ENCODE data around the gene HS3ST4. TPM values are rescaled to one million over a fixed set of nuclear protein-coding genes. Genes with fewer than 3 reads are reported as not detected.

Gene HS3ST4
- total RNA-seq, 1 experiment from 2014 or later: not detected

DNA sequence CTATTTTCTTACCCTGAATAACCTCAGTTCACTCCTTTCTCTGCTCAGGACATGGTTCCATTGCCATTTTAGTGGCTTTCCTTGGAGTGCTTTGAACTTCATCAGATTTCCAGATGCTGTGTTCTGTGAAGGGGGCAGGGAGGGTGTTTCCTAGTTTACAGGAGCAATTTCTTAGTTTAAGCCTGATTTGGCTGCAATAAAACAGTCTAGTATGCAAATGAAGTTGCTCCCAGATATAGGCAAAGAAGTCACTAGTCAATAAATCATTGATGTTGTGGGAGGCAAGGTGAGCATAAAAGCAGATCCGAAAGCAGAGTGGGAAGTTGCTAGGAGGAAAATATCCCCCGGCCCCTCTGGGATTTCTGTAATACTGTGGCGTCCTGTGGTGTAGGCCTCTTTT lies 202.3 kb downstream of the HS3ST4 start:
- H3K36me3 Mint-ChIP-seq (ENCODE audit: insufficient read depth, unreplicated experiment): no peaks in the 10 kb centered on the region
- H3K27ac Mint-ChIP-seq (ENCODE audit: low read depth, unreplicated experiment): no peak overlapping the region
- intact Hi-C loops (cut with micrococcal nuclease): no loop called here
- H3K4me3 Mint-ChIP-seq (ENCODE audit: unreplicated experiment): no peak overlapping the region
- ChIA-PET POLR2A (no interaction called here), CTCF (no interaction called here)
- TF ChIP-seq, protein P1, sequence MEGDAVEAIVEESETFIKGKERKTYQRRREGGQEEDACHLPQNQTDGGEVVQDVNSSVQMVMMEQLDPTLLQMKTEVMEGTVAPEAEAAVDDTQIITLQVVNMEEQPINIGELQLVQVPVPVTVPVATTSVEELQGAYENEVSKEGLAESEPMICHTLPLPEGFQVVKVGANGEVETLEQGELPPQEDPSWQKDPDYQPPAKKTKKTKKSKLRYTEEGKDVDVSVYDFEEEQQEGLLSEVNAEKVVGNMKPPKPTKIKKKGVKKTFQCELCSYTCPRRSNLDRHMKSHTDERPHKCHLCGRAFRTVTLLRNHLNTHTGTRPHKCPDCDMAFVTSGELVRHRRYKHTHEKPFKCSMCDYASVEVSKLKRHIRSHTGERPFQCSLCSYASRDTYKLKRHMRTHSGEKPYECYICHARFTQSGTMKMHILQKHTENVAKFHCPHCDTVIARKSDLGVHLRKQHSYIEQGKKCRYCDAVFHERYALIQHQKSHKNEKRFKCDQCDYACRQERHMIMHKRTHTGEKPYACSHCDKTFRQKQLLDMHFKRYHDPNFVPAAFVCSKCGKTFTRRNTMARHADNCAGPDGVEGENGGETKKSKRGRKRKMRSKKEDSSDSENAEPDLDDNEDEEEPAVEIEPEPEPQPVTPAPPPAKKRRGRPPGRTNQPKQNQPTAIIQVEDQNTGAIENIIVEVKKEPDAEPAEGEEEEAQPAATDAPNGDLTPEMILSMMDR (IDR thresholded peaks at IDR 0.05; ENCODE audit: unreplicated experiment): no peak
- H3K27me3 Mint-ChIP-seq (ENCODE audit: insufficient read depth, unreplicated experiment): no peaks in the 10 kb centered on the region
- no TSS peak for BruUV-seq (replicated peaks)
- H3K4me1 Mint-ChIP-seq (ENCODE audit: insufficient read depth, unreplicated experiment): no peaks in the 10 kb centered on the region
- peaks cover 59% of the 10 kb centered on the region for H3K9me3 Mint-ChIP-seq (ENCODE audit: unreplicated experiment)
- no peak for DNase-seq (ENCODE audit: unreplicated experiment)

DNA sequence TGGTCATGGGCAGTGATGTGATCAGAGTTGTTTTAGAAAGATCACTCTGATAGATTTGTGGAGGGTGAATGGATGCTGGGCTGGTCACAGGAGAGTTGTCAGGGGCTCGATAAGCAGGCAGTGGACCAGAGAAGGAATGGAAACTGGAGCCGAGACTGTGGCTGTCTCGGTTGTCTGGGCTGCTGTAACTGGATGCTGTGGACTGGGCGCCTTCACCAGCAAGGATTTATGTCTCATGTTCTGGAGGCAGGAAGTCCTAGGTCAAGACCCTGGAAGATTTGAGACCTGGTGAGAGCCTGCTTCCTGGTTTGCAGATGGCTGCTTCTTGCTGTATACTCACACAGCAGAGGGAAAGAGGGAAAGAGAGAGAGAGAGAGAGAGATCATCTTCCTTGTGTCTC lies 203.6 kb downstream of the HS3ST4 start:
- TF ChIP-seq, protein P1 (IDR thresholded peaks at IDR 0.05; ENCODE audit: unreplicated experiment): no peak
- no peak overlapping the region for H3K4me3 Mint-ChIP-seq (ENCODE audit: unreplicated experiment)
- ChIA-PET POLR2A (no interaction called here), CTCF (no interaction called here)
- DNase-seq (ENCODE audit: unreplicated experiment): no peak
- no peak overlapping the region for H3K27ac Mint-ChIP-seq (ENCODE audit: low read depth, unreplicated experiment)
- intact Hi-C loops (cut with micrococcal nuclease): no loop called here
- no peaks in the 10 kb centered on the region for H3K27me3 Mint-ChIP-seq (ENCODE audit: insufficient read depth, unreplicated experiment)
- peaks cover 54% of the 10 kb centered on the region for H3K9me3 Mint-ChIP-seq (ENCODE audit: unreplicated experiment)
- no peaks in the 10 kb centered on the region for H3K4me1 Mint-ChIP-seq (ENCODE audit: insufficient read depth, unreplicated experiment)
- no TSS peak for BruUV-seq (replicated peaks)
- H3K36me3 Mint-ChIP-seq (ENCODE audit: insufficient read depth, unreplicated experiment): no peaks in the 10 kb centered on the region

DNA sequence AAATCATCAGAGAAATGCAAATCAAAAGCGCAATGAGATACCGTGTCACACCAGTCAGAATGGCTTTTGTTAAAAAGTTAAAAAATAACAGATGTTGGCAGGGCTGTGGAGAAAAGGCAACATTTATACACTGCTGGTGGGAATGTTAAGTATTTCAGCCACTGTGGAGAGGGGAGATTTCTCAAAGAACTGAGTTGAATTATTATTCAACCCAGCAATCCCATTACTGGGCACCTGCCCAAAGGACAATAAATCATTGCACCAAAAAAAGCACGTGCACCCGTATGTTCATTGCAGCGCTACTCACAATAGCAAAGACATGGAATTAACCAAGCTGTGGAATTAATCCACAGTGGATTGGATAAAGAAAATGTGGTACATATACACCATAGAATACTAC lies 204.7 kb downstream of the HS3ST4 start:
- POLR2A ChIA-PET: no interaction called here
- no peaks in the 10 kb centered on the region for H3K4me1 Mint-ChIP-seq (ENCODE audit: insufficient read depth, unreplicated experiment)
- BruUV-seq (replicated peaks): no TSS peak
- H3K36me3 Mint-ChIP-seq (ENCODE audit: insufficient read depth, unreplicated experiment): no peaks in the 10 kb centered on the region
- peaks cover 51% of the 10 kb centered on the region for H3K9me3 Mint-ChIP-seq (ENCODE audit: unreplicated experiment)
- no peak overlapping the region for H3K4me3 Mint-ChIP-seq (ENCODE audit: unreplicated experiment)
- CTCF ChIA-PET: no interaction called here
- DNase-seq (ENCODE audit: unreplicated experiment): no peak
- TF ChIP-seq, protein P1 (IDR thresholded peaks at IDR 0.05; ENCODE audit: unreplicated experiment): no peak
- intact Hi-C loops (cut with micrococcal nuclease): no loop called here
- no peak overlapping the region for H3K27ac Mint-ChIP-seq (ENCODE audit: low read depth, unreplicated experiment)
- no peaks in the 10 kb centered on the region for H3K27me3 Mint-ChIP-seq (ENCODE audit: insufficient read depth, unreplicated experiment)

DNA sequence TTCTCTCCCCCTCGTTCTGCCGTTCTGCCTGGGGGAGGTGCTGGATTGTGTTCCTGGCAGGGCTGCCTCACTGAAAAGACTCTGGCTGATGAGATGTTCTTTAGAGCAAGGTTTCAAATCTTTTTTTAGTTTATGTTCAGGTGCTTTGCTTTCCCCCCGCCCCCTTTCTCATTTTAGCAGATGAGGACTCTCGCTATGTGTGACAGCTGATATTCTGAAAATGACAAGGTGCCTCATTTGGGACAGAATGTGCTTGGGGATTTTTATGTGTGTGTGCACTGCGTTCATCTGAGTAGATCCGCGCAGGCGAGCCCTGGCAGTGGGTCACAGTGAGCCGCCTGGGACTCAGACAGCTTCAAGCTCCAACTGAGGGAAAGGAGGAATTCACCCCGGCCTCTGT lies 205.9 kb downstream of the HS3ST4 start:
- BruUV-seq (replicated peaks): no TSS peak
- Mint-ChIP-seq H3K4me3 (ENCODE audit: unreplicated experiment) (no peak overlapping the region), H3K27me3 (ENCODE audit: insufficient read depth, unreplicated experiment) (no peaks in the 10 kb centered on the region), H3K4me1 (ENCODE audit: insufficient read depth, unreplicated experiment) (no peaks in the 10 kb centered on the region), H3K9me3 (ENCODE audit: unreplicated experiment) (peaks cover 57% of the 10 kb centered on the region), H3K27ac (ENCODE audit: low read depth, unreplicated experiment) (no peak overlapping the region), H3K36me3 (ENCODE audit: insufficient read depth, unreplicated experiment) (no peaks in the 10 kb centered on the region)
- ChIA-PET POLR2A (no interaction called here), CTCF (no interaction called here)
- no peak for DNase-seq (ENCODE audit: unreplicated experiment)
- intact Hi-C loops (cut with micrococcal nuclease): no loop called here
- TF ChIP-seq, protein P1 (IDR thresholded peaks at IDR 0.05; ENCODE audit: unreplicated experiment): no peak
